HG02610 (cell line): ENCODE results near the gene LAMC1.
A peak's percentile ranks its signal among the peaks of the same experiment; 100 is the strongest.

Source experiments
- ATAC-seq: cut with Tn5 transposase; IDR thresholded peaks from one replicate; pipeline ENCODE4 v1.9.1; 2021; ENCODE audit warnings: mild to moderate bottlenecking, moderate library complexity; ENCODE audit not compliant: unreplicated experiment

The LAMC1 gene

GRCh38 chr1:183180634-183181056 lies 157.4 kb downstream of the LAMC1 start:
- peak; percentile 87 for ATAC-seq

- ATAC-seq = no peak
Observed at GRCh38 chr1:183185941-183186490, 162.8 kb downstream of the LAMC1 start, which contains the start of gene LAMC2. Gene LAMC2, plus strand, starts transcription at chr1:183186264. Its CDS starts 89 bp downstream, at chr1:183186353.

- no peak for ATAC-seq
Observed at GRCh38 chr1:183186841-183187240, 163.6 kb downstream of the LAMC1 start.

GRCh38 chr1:183188240-183188639 lies 165.0 kb downstream of the LAMC1 start:
- no peak for ATAC-seq

GRCh38 chr1:183191833-183192232 lies 168.6 kb downstream of the LAMC1 start:
- ATAC-seq = no peak

- ATAC-seq = no peak
Observed at GRCh38 chr1:183193963-183194525, 170.8 kb downstream of the LAMC1 start.

GRCh38 chr1:183194527-183195141 lies 171.4 kb downstream of the LAMC1 start:
- peak; percentile 96 for ATAC-seq

- peak; percentile 56 for ATAC-seq
Observed at GRCh38 chr1:183195142-183195574, 171.9 kb downstream of the LAMC1 start.
